Hematopoietic multipotent progenitor cell (in vitro differentiated cells): Measurements from ENCODE around the gene KIF26A. TPM values are rescaled to one million over a fixed set of nuclear protein-coding genes. Genes with fewer than 3 reads are reported as not detected.

Experiments
- DNase-seq, 3 donors: peaks; one replicate each; pipeline ENCODE4 v3.0.0-alpha.2; 2011 to 2015; ENCODE audit warnings: low read depth in 2 of 3, low spot score in 2 of 3
- total RNA-seq: library from RNA; depleted of rRNA; stranded (reverse); fragments of >200 nt; gene quantifications from one replicate; pipeline ENCODE4 v1.2.3, GENCODE V29; 2012

Gene KIF26A
- total RNA-seq: 0.27 TPM

DNA sequence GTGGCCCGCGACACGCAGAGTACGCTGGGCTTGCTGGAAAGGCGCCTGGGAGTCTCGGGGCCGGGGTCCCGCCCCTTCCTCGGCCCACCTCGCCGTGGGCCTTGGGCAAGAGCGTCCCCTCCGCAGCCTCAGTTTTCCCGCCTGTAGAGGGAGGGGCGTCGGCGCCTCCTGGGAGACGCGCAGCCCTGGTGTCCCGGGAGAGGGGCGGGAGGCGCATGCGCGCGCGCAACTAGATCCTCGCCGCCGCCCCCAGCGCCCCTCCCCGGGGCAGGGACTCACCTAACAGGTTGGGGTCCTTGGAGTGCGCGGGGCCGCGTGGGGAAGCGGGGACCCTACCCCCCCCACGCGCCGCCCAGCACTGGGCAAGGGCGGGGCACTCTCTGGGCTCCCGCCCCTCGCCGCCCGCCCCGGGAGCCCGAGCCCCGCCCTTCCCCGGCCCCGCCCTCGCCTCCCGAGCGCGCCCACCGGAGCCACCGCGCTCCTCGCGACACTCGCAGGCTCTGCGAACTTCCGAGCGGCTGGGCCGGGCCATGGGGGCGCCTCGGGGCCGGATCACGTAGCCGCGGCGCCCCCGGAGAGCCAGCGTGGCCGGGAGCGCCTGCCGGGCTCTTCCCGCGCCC, at the start of gene KIF26A:
TSS of gene KIF26A (plus strand) at position 490 of the 620 bp plus-strand sequence. CDS start 136 bp downstream, outside the sequence.
- peak in 1 of 3 donors; percentile 28 for DNase-seq

DNA sequence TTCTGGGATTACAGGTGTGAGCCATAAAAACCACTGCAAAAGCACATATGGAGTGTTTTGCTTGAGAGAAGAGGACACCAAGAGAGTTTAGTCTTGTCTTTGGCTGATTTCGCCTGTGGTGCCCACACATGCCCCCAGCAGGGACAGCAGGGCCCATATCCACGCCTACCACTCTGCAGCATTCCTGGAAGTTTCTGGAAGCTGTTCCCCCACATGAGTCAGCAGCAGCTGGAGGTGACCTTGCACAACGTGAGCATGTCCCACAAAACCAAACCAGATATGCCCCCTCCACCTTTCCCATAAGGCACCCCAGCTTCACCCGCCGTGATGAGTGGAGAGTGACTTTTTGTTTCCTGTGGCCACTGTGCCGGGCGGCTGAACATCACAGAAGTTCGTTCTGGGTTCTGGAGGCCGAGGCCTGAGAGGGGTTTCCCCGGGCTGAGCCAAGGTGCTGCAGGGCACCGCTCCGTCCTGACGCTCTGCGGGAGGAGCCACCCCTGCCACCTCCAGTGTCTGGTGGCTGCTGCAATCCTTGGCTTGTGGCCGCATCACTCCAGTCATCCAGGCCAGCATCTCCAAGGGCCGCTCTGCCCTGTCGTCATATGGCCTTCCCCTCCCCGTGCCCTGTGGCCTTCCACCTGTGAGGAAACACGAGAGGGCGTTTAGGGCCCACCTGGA, 48.2 kb upstream of the KIF26A start:
- no peak for DNase-seq

DNA sequence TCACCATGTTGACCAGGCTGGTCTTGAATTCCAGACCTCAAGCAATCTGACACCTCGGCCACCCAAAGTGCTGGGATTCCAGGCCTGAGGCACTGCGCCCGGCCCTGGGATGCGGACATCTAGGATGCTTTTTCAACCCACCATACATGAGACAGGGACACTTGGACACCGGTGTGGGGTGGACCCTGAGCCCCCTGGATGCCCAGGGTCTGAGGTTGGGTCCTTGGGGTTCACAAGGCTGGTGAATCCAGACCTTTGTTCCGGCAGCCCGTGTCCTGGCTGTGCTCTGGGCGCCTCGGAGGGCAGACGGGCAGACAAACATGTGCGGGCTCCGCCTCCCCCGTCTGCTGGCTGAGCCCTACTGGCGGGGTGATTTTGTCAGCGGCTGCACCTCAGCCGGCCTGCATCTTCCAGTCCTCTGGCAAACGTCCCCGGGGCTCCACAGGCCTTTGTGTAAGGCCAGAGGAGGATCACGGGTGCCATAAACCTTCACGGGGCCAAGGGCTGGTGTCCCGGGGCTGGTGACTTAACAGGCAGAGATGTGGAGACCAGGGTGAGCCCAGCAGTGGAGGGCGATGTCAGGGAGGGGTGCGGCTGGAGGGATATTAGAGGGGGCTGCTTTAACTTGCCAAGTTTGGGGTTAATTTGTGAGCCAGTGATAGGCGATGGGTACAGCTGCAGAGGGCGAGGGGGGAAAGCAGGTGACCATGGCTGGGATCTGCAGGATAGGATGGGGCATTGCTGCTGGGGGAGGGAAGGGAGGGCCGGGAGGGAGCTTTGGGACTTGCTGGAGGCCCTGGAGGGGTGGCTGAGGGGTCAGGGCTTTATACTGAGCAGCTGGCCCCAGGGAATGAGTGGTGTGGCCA, 47.1 kb upstream of the KIF26A start:
- no peak for DNase-seq

DNA sequence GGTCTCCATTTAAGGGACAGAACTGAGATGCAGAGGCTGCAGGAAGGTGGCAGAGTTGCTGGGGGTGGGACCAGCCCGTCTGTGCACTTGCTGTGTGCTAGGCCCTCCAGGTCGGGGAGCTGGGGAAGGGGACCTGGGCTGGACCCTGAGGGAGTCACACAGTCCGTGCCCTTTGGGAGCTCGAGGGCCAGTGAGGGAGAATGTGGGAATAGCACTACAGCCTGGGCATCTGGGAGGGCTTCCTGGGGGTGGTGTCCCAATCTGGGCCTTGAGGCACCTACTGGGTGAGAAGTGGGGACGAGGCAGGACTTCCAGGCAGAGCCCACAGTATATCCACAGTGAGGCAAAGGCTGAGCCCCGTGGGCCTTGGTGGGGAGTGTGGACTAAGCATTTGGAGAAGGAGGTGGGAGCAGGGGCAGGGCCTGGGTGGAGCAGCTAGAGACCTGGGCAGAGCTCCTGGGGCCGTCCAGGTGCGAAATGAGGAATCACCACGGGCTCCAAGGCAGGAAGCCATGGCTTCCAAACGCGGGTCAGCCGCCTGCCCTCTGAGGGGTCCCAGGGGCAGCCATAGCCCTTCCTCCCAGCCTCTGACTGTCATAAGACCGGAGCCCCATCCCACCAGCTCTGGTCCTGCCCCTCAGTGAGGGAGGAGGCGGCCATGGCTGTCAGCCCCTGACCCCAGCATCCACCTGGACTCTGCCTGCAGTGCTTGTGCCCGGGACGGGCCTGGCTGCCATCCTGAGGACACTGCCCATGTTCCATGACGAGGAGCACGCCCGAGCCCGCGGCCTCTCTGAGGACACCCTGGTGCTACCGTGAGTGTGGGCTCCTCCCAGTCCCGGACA, 46.2 kb upstream of the KIF26A start:
- no peak for DNase-seq

DNA sequence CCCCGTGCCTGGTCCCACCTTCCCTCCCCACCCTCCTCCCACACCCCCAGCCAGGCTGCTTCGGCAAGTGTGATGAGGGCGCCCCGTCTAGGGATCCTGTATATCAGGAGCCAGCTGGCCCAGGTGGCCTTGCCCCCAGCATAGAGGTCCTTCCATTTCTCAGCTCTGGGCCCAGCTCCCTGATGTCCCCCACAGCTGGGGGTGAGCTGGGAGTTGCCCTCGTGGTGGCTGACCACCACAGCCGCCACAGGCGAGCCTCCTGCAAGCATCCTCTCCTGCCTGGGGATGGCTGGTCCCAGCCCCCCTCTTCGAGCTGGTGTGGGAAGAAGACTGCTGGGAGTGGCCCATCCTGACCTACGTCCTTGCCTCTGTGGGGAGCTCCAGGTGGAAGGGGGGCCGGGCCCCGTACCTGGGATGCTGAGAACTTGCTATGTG, 45.4 kb upstream of the KIF26A start:
- DNase-seq: no peak

DNA sequence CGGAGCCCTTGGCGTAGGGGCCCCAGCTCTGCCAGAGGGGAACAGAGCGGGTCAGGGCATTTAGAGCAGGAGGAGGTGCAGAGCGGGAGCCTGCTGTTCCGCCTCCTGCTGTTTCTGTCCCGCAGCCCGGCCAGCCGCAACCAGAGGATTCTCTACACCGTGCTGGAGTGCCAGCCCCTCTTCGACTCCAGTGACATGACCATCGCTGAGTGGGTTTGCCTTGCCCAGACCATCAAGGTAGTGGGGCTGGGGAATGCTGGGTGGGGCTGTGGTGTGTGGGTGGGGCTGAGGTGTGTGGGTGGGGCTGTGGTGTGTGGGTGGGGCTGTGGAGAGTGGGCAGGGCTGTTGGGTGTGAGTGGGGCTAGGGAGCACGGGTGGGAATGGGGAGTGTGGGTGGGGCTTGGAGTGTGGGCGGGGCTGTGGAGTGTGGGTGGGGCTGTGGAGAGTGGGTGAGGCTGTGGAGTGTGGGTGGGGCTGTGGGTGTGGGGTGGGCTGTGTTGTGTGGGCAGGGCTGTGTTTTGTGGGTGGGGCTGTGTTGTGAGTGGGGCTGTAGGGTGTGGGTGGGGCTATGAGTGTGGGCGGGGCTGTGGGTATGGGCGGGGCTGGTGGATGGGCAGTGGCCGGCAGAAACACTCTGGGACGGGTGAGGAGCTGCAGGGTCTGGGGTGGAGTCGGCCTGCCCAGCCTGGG, 44.9 kb upstream of the KIF26A start:
- DNase-seq: peak in 1 of 3 donors; percentile 14

DNA sequence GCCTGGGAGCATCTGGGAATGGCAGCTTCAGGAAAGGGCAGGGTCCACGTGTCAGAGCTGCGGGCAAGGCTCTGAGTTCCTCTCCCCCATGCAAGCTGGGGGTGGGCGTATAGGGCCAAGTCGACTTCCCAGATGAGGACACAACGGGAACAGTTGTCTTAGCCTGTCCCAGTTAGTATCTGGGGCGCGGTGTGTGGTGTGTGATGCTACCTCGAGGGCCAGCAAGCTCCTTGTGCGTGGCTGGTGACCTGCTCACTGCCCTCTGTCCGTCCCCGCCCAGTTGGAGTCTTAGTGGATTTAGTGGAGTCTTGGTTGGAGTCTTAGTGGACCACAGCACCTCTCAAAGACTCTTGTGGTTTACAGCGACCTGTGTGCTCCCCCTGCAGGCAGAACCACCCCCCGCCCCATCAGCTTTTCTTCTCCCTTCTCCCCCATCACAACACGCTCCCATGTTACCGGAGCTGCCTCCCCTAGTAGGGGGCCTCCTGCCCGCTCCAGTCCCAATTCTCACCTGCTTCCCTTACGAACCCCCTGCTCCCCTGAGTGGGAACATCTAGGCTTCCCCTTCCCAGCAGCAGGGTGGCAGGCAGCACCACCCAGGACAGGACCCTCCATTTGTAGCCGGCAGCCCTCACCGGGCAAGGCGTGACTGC, 44.2 kb upstream of the KIF26A start:
- no peak for DNase-seq

DNA sequence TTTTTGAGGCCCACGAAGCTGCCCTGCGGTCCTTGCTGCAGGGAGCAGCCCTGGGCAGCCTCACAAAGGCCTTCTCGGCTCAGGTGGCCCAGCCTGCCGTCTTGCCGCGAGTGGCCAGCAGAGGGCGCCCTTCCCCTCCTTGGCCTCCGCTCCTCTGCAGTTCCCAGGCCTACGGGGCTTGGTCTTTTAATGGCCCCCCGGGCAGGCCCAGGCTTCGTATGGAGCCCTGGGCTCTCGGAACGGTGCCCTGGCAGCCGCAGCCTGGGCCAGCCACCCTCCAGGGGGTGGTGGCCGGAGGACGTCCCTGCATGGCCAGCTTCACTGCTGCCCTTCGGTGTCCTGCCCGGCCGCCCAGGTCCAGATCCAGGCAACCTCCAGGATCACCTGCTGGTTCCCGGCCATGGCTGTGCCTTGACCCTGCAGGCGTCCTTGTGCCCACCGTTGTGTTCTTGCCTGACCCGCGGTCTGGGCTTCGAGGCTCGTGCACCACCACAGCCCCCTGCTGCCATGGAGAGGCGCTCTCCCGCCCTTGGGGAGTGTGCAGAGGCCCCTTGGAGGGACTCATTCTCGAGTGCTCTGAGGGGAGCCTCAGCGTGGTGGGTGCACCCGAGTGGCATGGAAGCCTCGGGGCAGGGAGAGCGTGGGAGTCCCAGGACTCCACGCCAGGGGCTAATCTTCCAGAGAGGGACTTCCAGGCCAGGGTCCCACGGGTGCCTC, 43.5 kb upstream of the KIF26A start:
- peak; percentile 56 to 71 (median 66) for DNase-seq

DNA sequence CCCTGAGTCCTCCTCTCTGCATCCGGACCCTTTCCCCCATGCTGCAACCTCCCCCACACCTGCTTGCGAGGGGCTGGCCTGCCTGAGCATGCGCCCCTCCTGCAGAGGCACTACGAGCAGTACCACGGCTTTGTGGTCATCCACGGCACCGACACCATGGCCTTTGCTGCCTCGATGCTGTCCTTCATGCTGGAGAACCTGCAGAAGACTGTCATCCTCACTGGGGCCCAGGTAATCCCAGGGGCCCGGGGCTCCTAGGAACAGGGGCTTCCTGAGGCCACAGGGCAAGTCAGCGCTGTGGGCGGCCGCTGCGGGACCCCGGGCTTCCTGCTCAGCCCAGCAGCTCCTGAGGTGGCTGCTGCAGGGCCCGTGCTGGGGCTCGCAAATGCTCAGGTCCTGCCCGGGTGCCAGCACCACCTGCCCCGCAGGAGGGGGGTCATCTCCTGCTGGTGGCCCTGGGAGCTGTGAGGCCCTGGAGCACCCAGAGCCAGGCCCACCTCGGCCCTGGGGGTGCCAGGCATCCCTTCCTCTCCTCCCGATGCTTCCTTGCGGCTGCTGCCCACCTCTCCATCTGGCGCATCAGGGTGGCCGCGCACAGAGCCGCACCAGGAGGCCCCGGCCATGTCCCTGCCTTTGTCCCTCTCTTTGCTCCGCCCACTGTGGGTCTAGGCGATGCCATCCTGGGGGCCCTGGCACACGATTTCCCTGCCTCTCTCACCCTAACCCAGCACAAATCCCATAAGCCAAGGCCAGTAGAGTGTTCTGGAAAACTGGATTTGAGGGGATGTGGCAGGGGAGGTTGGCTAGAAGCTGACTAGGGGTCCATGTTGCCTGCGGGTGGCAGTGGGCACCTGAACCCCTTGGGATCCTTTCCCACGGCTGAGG, 42.7 kb upstream of the KIF26A start:
- DNase-seq: no peak

DNA sequence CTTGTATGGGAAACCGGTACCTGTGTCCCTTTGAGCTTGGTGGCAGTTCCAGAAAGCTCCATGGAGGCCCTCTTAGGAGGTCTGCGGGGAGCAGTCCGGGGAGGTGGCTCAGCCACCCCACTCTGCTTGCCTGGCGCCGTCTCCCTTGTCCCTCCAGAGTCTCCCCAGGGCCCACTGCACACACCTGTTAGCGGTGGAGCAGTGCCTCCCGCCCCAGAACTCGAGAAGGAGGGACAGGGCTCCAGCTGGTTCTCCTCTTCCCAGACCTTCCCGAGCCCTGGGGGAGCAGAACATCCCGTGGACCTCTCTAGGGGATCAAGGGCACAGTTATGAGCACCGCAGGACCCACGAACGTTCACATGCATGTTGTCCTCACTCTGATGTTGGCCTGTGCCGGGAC, 42.1 kb upstream of the KIF26A start:
- DNase-seq: no peak

DNA sequence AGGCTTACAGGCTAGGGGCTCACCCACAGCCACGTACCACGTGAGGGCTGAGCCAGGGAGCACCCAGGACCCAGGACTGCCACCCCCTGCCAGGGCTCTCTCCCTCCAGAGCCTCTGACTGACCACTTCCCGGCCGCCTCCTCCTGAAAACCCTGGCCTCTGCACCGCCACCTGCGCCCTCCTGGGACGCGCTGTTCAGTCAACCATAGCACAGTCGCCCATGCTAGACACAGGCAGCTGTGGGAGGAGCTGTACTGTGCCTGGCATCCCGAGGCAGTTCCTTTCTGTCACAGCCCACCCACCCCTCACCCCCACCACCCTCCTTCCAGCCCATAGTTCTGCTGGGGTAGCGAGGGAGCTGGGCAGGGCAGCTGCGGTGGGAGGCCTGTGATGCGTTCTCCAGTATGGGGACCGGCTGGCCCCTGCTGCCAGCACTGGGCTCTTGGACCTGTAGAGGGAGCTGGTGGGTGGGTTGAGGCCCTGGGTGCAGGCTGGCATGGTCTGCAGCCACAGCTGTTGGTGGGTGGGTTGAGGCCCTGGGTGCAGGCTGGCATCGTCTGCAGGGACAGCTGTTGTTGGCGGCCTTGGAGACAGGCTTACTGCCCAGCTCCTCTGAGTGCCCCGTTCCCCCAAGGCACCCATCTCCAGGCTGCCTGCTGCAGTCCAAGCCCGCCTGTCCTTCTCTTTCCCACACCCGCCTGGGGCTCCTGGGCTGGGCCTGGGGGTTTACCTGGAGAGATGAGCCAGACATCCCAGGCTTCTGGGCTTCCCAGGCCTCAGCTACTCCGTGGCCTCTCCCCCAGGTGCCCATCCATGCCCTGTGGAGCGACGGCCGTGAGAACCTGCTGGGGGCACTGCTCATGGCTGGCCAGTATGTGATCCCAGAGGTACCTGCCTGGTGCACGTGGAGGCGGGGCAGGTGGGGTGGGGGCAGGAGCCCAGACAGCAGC, 41.4 kb upstream of the KIF26A start:
- no peak for DNase-seq

DNA sequence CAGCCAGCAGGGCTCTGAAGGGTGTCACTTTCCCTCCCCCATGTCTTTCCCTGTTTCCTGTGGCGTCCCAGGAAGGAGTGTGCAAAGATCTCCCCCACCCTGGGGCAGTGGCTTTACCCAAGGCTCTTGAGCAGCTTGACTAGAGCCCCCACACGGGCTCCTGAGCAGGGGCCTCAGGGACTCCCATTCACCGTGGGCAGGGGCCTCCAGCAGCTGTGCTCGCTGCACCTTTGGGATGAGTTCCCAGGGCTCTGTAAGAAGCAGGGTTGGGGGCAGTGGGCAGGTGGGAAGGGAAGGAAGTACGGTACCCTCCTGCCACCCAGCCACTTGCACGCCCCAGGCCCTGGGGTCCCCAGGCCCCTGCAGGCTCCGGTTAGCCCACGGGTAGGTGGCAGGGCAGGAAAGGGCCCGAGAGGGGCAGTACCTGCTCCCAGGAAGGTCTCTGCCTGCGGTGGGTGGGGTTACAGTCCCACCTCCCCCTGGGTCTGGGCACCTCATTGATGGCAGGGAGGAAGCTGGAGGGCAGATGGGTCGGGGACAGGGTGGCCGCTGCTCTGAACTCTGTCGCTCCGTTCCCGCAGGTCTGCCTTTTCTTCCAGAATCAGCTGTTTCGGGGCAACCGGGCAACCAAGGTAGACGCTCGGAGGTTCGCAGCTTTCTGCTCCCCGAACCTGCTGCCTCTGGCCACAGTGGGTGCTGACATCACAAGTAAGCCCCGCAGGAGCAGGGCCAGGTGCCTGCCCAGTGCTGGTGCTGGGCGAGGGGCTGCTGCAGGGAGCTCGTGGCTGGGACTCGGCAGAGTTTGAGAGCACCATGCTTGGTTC, 39.9 kb upstream of the KIF26A start:
- DNase-seq: no peak

DNA sequence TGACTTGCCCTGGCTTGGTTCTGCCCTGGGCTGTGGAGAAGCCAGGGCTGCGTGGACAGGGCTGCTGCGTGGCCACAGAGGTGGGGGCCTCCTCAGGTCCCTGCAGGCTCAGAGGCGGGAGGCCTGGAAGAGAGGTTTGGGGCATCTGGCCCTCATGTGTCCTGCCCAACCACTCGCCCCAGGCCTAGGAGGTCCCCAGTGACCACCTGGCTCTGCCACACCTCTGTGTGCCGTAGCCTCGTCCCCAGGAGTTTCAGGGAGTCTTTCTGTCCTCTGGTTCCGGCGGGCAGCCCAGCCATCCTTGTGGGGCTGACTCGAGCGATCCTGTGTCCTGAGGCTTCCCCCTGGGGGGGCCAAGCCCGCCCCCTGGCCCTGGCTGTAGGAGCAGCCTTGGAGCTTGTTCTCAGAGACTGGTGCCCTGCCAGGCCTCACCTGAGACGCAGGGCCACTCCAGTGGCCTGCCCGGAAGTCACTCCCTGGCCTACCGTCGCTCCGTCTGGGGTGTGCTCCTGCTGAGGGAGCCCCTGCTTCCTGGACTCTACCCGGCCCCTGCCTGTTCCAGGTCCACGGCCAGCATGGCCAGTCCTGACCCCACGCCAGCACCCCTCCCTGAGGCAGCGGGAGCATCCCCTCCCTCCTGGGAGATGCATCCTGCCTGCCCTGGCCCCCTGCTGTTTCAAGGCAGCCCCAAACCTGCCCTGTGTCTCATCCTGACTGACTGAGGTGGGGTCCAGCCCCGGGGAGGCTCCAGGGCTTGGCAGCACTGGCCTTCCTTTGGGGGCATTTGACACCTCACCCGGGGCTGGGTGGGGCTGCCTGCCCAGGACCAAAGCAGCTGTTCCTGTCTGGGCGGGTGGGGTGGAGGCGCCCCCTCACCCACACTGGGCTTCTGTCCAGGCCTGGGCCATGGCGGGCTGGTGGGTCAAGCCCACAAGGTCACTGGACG, 39.0 kb upstream of the KIF26A start:
- no peak for DNase-seq

DNA sequence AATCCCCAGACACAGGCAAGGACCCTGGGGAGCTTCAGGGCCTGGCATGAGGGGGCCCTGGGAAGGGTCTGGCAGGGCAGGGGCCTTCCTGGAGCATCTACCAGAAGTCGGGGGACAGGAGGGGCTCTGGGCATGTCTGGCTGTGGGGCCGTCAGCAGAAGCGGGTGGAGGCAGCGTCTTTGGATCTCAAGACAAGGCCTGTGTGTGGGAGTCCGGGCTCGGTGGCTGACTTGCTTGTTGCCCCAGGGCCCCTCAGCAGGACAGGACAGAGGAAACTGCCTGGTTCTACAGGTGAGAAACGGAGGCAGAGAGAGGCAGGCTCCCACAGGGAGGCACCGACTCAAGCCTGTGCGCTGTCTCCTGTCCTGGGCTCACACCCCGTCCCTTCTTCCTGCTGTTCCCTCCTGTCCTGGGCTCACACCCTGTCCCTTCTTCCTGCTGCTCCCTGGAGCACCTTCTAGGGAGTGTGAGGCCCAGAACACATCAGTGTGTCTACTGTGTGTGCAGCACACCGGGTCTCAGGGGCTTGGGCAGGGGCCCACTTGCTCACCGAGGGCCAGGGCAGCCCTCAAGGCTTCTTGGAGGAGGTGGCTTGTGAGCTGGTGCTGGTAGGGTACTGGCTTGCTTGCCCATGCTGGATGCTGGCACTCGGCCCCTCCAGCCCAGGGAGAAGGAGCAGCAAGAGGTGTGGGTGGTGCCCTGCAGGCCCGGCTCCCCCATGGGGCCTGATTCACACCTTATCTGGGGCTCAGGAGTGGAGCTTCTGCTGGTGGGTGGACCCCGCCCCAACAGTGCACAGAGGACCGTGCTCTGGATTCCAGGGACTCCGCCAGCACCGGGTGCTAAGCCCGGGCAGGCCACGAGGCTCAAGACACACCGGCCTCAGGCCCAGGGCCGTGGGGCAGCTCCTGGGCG, 38.0 kb upstream of the KIF26A start:
- DNase-seq: no peak
